HepG2 (cell line): Measurements from ENCODE around the gene ZNF839. TPM values are rescaled to one million over a fixed set of nuclear protein-coding genes. Genes with fewer than 3 reads are reported as not detected.

Experiments
- ATF7 ChIP-seq, 2 experiments: fragments of 450-650 bp in 1 of 2; sonication (generic) in 1 of 2; formaldehyde crosslinking in 1 of 2; IDR thresholded peaks; 2 replicates each; pipeline versions ENCODE4 v1.4.0 to v1.6.1; 2016 to 2020; ENCODE audit warnings: antibody characterized with exemption in 1 of 2, mild to moderate bottlenecking in 1 of 2, missing genetic modification reagents in 1 of 2
- CREBL2 ChIP-seq: sonication (generic); formaldehyde crosslinking; IDR thresholded peaks from 2 replicates; pipeline ENCODE4 v1.8.1; 2023; ENCODE audit warnings: missing genetic modification reagents, mild to moderate bottlenecking, borderline replicate concordance
- HDAC6 ChIP-seq: fragments of 200-600 bp; sonication (generic); IDR thresholded peaks from 2 replicates; pipeline ENCODE4 v1.7.0; 2017; ENCODE audit warnings: mild to moderate bottlenecking, antibody characterized with exemption, low read length, low read depth
- HES4 ChIP-seq: sonication (generic); formaldehyde crosslinking; IDR thresholded peaks from 2 replicates; pipeline ENCODE4 v1.9.0; 2021; ENCODE audit warnings: mild to moderate bottlenecking, missing genetic modification reagents, borderline replicate concordance
- PHB2 ChIP-seq: fragments of 450-650 bp; IDR thresholded peaks from 2 replicates; pipeline ENCODE4 v1.6.1; 2018; ENCODE audit not compliant: partially characterized antibody
- PRPF4 ChIP-seq: fragments of 200-400 bp; formaldehyde crosslinking; IDR thresholded peaks from 2 replicates; pipeline ENCODE4 v1.6.1; 2016; ENCODE audit warnings: low read length, low read depth; ENCODE audit not compliant: poor library complexity, severe bottlenecking
- STAT5B ChIP-seq: sonication (generic); formaldehyde crosslinking; IDR thresholded peaks from 2 replicates; pipeline ENCODE4 v1.4.0; 2020; ENCODE audit warnings: missing genetic modification reagents
- THAP11 ChIP-seq: IDR thresholded peaks from 2 replicates; pipeline ENCODE4 v1.6.1; 2016; ENCODE audit warnings: missing biosample characterization, missing genetic modification reagents
- ZFP36 ChIP-seq: fragments of 150-350 bp; IDR thresholded peaks from 2 replicates; pipeline ENCODE4 v1.6.1; 2018; ENCODE audit warnings: borderline replicate concordance, low read length, low read depth; ENCODE audit not compliant: partially characterized antibody
- ZIK1 ChIP-seq: sonication (generic); formaldehyde crosslinking; IDR thresholded peaks from 2 replicates; pipeline ENCODE4 v1.5.0; 2020; ENCODE audit warnings: mild to moderate bottlenecking, low read depth, missing genetic modification reagents, borderline replicate concordance
- ZNF121 ChIP-seq: sonication (generic); formaldehyde crosslinking; IDR thresholded peaks from 2 replicates; pipeline ENCODE4 v1.5.0; 2020; ENCODE audit warnings: mild to moderate bottlenecking, missing genetic modification reagents
- ZNF512 ChIP-seq: sonication (generic); formaldehyde crosslinking; IDR thresholded peaks from 2 replicates; pipeline ENCODE4 v1.4.0; 2020; ENCODE audit warnings: mild to moderate bottlenecking, missing genetic modification reagents
- ZNF550 ChIP-seq: sonication (generic); formaldehyde crosslinking; IDR thresholded peaks from 2 replicates; pipeline ENCODE4 v1.4.0; 2020; ENCODE audit warnings: mild to moderate bottlenecking, missing genetic modification reagents, borderline replicate concordance
- ZNF788 ChIP-seq: sonication (generic); formaldehyde crosslinking; IDR thresholded peaks from 2 replicates; pipeline ENCODE4 v1.5.0; 2020; ENCODE audit warnings: mild to moderate bottlenecking, missing genetic modification reagents, borderline replicate concordance
- polyA plus RNA-seq, 8 experiments: library from polyadenylated mRNA; depleted of rRNA in 3 of 8; stranded (reverse) in 7 of 8; unstranded in 1 of 8; fragments of >200 nt; fragmentation: Illumina TruSeq in 4 of 8; extraction: Trizol in 4 of 8; gene quantifications; 2 replicates each; pipeline versions ENCODE4 v1.2.1 to v1.2.3, GENCODE V29; 2011 to 2016; ENCODE audit warnings: low read depth in 4 of 8, missing spikeins in 1 of 8, mixed read lengths in 1 of 8; ENCODE audit not compliant: insufficient read depth in 1 of 8
- total RNA-seq, 5 experiments: library from RNA; depleted of rRNA; stranded (reverse); fragments of >200 nt; fragmentation: Illumina TruSeq; extraction: Trizol; gene quantifications; 2 replicates each; pipeline ENCODE4 v1.2.3, GENCODE V29; 2016; ENCODE audit warnings: low read depth in 1 of 5
- TF ChIP-seq, protein P1 (sequence below): sonication (generic); formaldehyde crosslinking; IDR thresholded peaks from 2 replicates; pipeline ENCODE4 v1.8.0; 2022; ENCODE audit warnings: missing genetic modification reagents, low read depth, mild to moderate bottlenecking, borderline replicate concordance
- TF ChIP-seq, protein P2 (sequence below): sonication (generic); formaldehyde crosslinking; IDR thresholded peaks from 2 replicates; pipeline ENCODE4 v1.9.0; 2021; ENCODE audit warnings: mild to moderate bottlenecking, missing genetic modification reagents
- TF ChIP-seq, protein P3 (sequence below): sonication (generic); formaldehyde crosslinking; conservative IDR thresholded peaks from 2 replicates; pipeline ENCODE4 v1.4.0; 2020; ENCODE audit warnings: missing genetic modification reagents

ZNF839 gene
- total and polyA plus RNA-seq, 2 of the 13 experiments (the other 11 are each of a cell fraction or from before 2014, with no cell fraction given) = 11.1 to 12.8 TPM

- no peak for TF ChIP-seq ZNF512 (CRISPR knock-in tag)
- no peak for TF ChIP-seq ATF7 (IDR thresholded peaks at IDR 0.05)
- no peak for TF ChIP-seq ATF7 (CRISPR knock-in tag; IDR thresholded peaks at IDR 0.05)
- TF ChIP-seq THAP11 = no peak
- TF ChIP-seq HES4 (CRISPR knock-in tag) = no peak
- no peak for TF ChIP-seq ZFP36
- TF ChIP-seq PRPF4 = no peak
- TF ChIP-seq, protein P1, sequence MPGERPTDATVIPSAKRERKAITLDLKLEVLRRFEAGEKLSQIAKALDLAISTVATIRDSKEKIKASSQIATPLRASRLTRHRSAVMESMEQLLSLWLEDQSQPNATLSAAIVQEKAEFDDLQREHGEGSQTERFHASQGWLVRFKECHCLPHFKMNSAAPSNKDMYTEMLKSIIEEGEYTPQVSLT (CRISPR knock-in tag) = no peak
- TF ChIP-seq HDAC6 = no peak
- TF ChIP-seq STAT5B (CRISPR knock-in tag) = no peak
- TF ChIP-seq ZIK1 (CRISPR knock-in tag) = no peak; the same call in 1 of the 2 replicates
- TF ChIP-seq, protein P2, sequence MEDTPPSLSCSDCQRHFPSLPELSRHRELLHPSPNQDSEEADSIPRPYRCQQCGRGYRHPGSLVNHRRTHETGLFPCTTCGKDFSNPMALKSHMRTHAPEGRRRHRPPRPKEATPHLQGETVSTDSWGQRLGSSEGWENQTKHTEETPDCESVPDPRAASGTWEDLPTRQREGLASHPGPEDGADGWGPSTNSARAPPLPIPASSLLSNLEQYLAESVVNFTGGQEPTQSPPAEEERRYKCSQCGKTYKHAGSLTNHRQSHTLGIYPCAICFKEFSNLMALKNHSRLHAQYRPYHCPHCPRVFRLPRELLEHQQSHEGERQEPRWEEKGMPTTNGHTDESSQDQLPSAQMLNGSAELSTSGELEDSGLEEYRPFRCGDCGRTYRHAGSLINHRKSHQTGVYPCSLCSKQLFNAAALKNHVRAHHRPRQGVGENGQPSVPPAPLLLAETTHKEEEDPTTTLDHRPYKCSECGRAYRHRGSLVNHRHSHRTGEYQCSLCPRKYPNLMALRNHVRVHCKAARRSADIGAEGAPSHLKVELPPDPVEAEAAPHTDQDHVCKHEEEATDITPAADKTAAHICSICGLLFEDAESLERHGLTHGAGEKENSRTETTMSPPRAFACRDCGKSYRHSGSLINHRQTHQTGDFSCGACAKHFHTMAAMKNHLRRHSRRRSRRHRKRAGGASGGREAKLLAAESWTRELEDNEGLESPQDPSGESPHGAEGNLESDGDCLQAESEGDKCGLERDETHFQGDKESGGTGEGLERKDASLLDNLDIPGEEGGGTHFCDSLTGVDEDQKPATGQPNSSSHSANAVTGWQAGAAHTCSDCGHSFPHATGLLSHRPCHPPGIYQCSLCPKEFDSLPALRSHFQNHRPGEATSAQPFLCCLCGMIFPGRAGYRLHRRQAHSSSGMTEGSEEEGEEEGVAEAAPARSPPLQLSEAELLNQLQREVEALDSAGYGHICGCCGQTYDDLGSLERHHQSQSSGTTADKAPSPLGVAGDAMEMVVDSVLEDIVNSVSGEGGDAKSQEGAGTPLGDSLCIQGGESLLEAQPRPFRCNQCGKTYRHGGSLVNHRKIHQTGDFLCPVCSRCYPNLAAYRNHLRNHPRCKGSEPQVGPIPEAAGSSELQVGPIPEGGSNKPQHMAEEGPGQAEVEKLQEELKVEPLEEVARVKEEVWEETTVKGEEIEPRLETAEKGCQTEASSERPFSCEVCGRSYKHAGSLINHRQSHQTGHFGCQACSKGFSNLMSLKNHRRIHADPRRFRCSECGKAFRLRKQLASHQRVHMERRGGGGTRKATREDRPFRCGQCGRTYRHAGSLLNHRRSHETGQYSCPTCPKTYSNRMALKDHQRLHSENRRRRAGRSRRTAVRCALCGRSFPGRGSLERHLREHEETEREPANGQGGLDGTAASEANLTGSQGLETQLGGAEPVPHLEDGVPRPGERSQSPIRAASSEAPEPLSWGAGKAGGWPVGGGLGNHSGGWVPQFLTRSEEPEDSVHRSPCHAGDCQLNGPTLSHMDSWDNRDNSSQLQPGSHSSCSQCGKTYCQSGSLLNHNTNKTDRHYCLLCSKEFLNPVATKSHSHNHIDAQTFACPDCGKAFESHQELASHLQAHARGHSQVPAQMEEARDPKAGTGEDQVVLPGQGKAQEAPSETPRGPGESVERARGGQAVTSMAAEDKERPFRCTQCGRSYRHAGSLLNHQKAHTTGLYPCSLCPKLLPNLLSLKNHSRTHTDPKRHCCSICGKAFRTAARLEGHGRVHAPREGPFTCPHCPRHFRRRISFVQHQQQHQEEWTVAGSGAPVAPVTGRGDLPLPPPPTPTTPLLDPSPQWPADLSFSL = no peak
- no peak for TF ChIP-seq ZNF121 (CRISPR knock-in tag)
- TF ChIP-seq CREBL2 (CRISPR knock-in tag) = no peak
- TF ChIP-seq ZNF550 (CRISPR knock-in tag) = no peak
- no peak for TF ChIP-seq ZNF788 (CRISPR knock-in tag)
- no peak for TF ChIP-seq PHB2
- TF ChIP-seq, protein P3, sequence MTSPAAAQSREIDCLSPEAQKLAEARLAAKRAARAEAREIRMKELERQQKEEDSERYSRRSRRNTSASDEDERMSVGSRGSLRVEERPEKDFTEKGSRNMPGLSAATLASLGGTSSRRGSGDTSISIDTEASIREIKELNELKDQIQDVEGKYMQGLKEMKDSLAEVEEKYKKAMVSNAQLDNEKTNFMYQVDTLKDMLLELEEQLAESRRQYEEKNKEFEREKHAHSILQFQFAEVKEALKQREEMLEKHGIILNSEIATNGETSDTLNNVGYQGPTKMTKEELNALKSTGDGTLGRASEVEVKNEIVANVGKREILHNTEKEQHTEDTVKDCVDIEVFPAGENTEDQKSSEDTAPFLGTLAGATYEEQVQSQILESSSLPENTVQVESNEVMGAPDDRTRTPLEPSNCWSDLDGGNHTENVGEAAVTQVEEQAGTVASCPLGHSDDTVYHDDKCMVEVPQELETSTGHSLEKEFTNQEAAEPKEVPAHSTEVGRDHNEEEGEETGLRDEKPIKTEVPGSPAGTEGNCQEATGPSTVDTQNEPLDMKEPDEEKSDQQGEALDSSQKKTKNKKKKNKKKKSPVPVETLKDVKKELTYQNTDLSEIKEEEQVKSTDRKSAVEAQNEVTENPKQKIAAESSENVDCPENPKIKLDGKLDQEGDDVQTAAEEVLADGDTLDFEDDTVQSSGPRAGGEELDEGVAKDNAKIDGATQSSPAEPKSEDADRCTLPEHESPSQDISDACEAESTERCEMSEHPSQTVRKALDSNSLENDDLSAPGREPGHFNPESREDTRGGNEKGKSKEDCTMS (CRISPR knock-in tag) = no peak
Measured at GRCh38 chr14:102317564-102318248, 1.8 kb upstream of the ZNF839 start (continued).
